ENCODE measurements around the gene C2orf68.

C2orf68 gene

GRCh38 chr2:85604568-85605339 is 7.1 kb downstream of the C2orf68 start:
- TF ChIP-seq TCF12 (IDR thresholded peaks at IDR 0.05; ENCODE audit: low read depth) (no peak), EP300 (IDR thresholded peaks at IDR 0.05; ENCODE audit: borderline replicate concordance) (no peak), YY1 (IDR thresholded peaks at IDR 0.05; ENCODE audit: low read depth) (no peak), TEAD4 (IDR thresholded peaks at IDR 0.05) (no peak), TAF1 (IDR thresholded peaks at IDR 0.05; ENCODE audit: low read depth) (no peak), EGR1 (IDR thresholded peaks at IDR 0.05) (no peak)

GRCh38 chr2:85602476-85603234 is 9.2 kb downstream of the C2orf68 start, which contains the start of gene TMEM150A:
Gene TMEM150A, minus strand, starts transcription at chr2:85602698. Its CDS starts 750 bp downstream, at chr2:85601948.
- TF ChIP-seq REST (IDR thresholded peaks at IDR 0.05; ENCODE audit: low read depth) (no peak), MAX (IDR thresholded peaks at IDR 0.05) (peak; percentile 67), USF1 (IDR thresholded peaks at IDR 0.05) (peak; percentile 91), CREB1 (IDR thresholded peaks at IDR 0.05; ENCODE audit: low read depth) (peak; percentile 67), YY1 (IDR thresholded peaks at IDR 0.05; ENCODE audit: low read depth) (no peak; the same call in 1 of the 2 replicates), ZBTB7A (IDR thresholded peaks at IDR 0.05; ENCODE audit: low read depth) (peak; percentile 80), EGR1 (IDR thresholded peaks at IDR 0.05) (peak; percentile 89), FOXM1 (IDR thresholded peaks at IDR 0.05; ENCODE audit: borderline replicate concordance, low read depth) (no peak), EP300 (IDR thresholded peaks at IDR 0.05; ENCODE audit: borderline replicate concordance) (no peak), RAD21 (IDR thresholded peaks at IDR 0.05; ENCODE audit: low read depth) (no peak), TEAD4 (IDR thresholded peaks at IDR 0.05) (peak; percentile 43; the same call in 1 of the 2 replicates), TAF1 (IDR thresholded peaks at IDR 0.05; ENCODE audit: low read depth) (peak; percentile 47; the same call in 1 of the 2 replicates), CEBPB (IDR thresholded peaks at IDR 0.05) (no peak), NFIC (IDR thresholded peaks at IDR 0.05) (no peak), TCF12 (IDR thresholded peaks at IDR 0.05; ENCODE audit: low read depth) (no peak)

- TF ChIP-seq CREB1 (IDR thresholded peaks at IDR 0.05; ENCODE audit: low read depth) (no peak), USF1 (IDR thresholded peaks at IDR 0.05) (peak; percentile 59), CEBPB (IDR thresholded peaks at IDR 0.05) (no peak)
Observed at GRCh38 chr2:85601771-85602475, 9.9 kb downstream of the C2orf68 start.

- TF ChIP-seq EP300 (IDR thresholded peaks at IDR 0.05; ENCODE audit: borderline replicate concordance) (no peak), REST (IDR thresholded peaks at IDR 0.05; ENCODE audit: low read depth) (no peak), TCF12 (IDR thresholded peaks at IDR 0.05; ENCODE audit: low read depth) (no peak), EGR1 (IDR thresholded peaks at IDR 0.05) (no peak), USF1 (IDR thresholded peaks at IDR 0.05) (no peak), FOXM1 (IDR thresholded peaks at IDR 0.05; ENCODE audit: borderline replicate concordance, low read depth) (no peak), ZBTB7A (IDR thresholded peaks at IDR 0.05; ENCODE audit: low read depth) (no peak), CEBPB (IDR thresholded peaks at IDR 0.05) (no peak), RAD21 (IDR thresholded peaks at IDR 0.05; ENCODE audit: low read depth) (no peak), YY1 (IDR thresholded peaks at IDR 0.05; ENCODE audit: low read depth) (no peak), CREB1 (IDR thresholded peaks at IDR 0.05; ENCODE audit: low read depth) (no peak), TAF1 (IDR thresholded peaks at IDR 0.05; ENCODE audit: low read depth) (no peak), MAX (IDR thresholded peaks at IDR 0.05) (no peak), NFIC (IDR thresholded peaks at IDR 0.05) (no peak), TEAD4 (IDR thresholded peaks at IDR 0.05) (no peak)
Observed at GRCh38 chr2:85600951-85601770, 10.7 kb downstream of the C2orf68 start.
